HL-60 (cell line): Measurements from ENCODE around the gene CHD2.

Experiments used
- DNase-seq, 2 experiments: peaks; one replicate each; pipeline ENCODE4 v3.0.0-alpha.2; 2010 to 2020; ENCODE audit warnings: low read depth in 1 of 2, low spot score in 1 of 2
- H3K27ac ChIP-seq: fragments of 250-450 bp; sonication (Bioruptor Pico); replicated peaks from 2 replicates; pipeline ENCODE4 v1.5.1; 2020; ENCODE audit warnings: mild to moderate bottlenecking, moderate library complexity
- H3K27me3 ChIP-seq: fragments of 250-450 bp; sonication (Bioruptor Pico); 2 replicates; pipeline ENCODE4 v1.5.1; 2021; ENCODE audit warnings: mild to moderate bottlenecking, moderate library complexity; ENCODE audit not compliant: insufficient read depth, poor library complexity, severe bottlenecking
- H3K4me3 ChIP-seq: replicated peaks from 2 replicates; pipeline ENCODE4 v1.5.1; 2011; ENCODE audit warnings: mild to moderate bottlenecking, control low read depth, low read length; ENCODE audit not compliant: insufficient read depth
- CTCF ChIP-seq: IDR thresholded peaks from one replicate; pipeline ENCODE4 v1.5.1; 2011; ENCODE audit warnings: low read length, control low read depth, inconsistent platforms; ENCODE audit not compliant: insufficient read depth
- GABPA ChIP-seq: IDR thresholded peaks from 2 replicates; pipeline ENCODE4 v1.6.1; 2012; ENCODE audit warnings: low read depth
- POLR2AphosphoS5 ChIP-seq: IDR thresholded peaks from 2 replicates; pipeline ENCODE4 v1.6.1; 2012; ENCODE audit warnings: low read depth
- REST ChIP-seq: IDR thresholded peaks from 2 replicates; pipeline ENCODE4 v1.6.1; 2012; ENCODE audit warnings: low read depth; ENCODE audit not compliant: insufficient replicate concordance
- SPI1 ChIP-seq: IDR thresholded peaks from 2 replicates; pipeline ENCODE4 v1.6.1; 2012; ENCODE audit warnings: low read depth, mild to moderate bottlenecking, borderline replicate concordance

CHD2 gene

GRCh38 chr15:92906563-92907081 lies 6.5 kb downstream of the CHD2 start:
- no peak overlapping the region for H3K4me3 ChIP-seq
- TF ChIP-seq REST = no peak
- H3K27me3 ChIP-seq = no peaks in the 10 kb centered on the region
- DNase-seq = no peak
- H3K27ac ChIP-seq = peak overlapping the region; percentile 99

- H3K27me3 ChIP-seq = no peaks in the 10 kb centered on the region
- DNase-seq = no peak
- TF ChIP-seq REST = no peak
- TF ChIP-seq GABPA = no peak
- no peak for TF ChIP-seq CTCF
- no peak for TF ChIP-seq POLR2AphosphoS5
- TF ChIP-seq SPI1 = no peak
- H3K27ac ChIP-seq = peak overlapping the region; percentile 99
- no peak overlapping the region for H3K4me3 ChIP-seq
Observed at GRCh38 chr15:92907229-92907628, 7.1 kb downstream of the CHD2 start.

GRCh38 chr15:92907896-92908712 lies 8.0 kb downstream of the CHD2 start:
- no peaks in the 10 kb centered on the region for H3K27me3 ChIP-seq
- DNase-seq = no peak
- H3K27ac ChIP-seq = peak overlapping the region; percentile 99
- TF ChIP-seq REST (no peak), CTCF (no peak), GABPA (no peak), POLR2AphosphoS5 (no peak), SPI1 (peak; percentile 18; the same call in 1 of the 2 replicates)
- no peak overlapping the region for H3K4me3 ChIP-seq
